Measurements from ENCODE around the gene FAM163A. TPM values are rescaled to one million over a fixed set of nuclear protein-coding genes. Genes with fewer than 3 reads are reported as not detected.

FAM163A gene
- total and polyA plus RNA-seq, 9 of the 15 experiments (the other 6 are each of a cell fraction or from before 2014, with no cell fraction given), result not detected

DNA sequence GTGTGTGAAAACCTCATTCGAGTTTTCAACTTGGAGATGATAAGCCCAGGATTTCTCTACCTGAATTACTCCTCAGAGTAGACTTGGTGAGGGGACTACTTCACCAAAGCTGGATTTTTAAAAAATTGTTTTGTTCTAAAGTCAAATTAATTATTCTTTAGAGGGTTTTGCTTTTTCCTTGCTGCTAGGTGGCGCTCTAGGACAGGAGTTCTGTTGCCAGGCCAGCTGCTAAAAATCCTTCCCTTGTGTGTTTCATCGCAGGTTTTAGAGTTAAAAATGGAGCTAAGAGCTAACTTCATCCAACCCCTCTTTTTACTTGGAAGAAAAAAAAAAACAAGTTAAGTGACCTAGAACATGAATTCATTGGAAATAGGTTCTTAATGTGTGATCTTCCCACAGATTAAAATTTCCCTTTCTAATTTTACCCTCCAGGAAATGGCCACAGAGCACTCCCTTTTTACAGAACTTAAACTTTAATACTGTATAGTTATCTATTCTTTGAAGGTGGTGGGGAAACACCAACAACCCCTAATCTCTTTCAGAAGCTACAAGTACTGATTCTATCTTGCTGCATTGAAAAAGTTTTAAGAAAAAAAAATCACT lies 36.7 kb upstream of the FAM163A start (continued):
- peak; percentile 91 for TF ChIP-seq SMC3 (conservative IDR thresholded peaks at IDR 0.05; ENCODE audit: insufficient read depth, low read depth, low read length)
- no peak for TF ChIP-seq BCOR (IDR thresholded peaks at IDR 0.05)
- TF ChIP-seq RAD21 (CRISPR knock-in tag; conservative IDR thresholded peaks at IDR 0.05 in 1 of 2, IDR thresholded peaks at IDR 0.05 in 1 of 2), result peak; percentile 94 to 95
- TF ChIP-seq ARNT (IDR thresholded peaks at IDR 0.05), result 0 out of 4 replicates have a peak, but pooled peaks of 1 of the 2 experiments have one; percentile 35
- TF ChIP-seq, protein P1, sequence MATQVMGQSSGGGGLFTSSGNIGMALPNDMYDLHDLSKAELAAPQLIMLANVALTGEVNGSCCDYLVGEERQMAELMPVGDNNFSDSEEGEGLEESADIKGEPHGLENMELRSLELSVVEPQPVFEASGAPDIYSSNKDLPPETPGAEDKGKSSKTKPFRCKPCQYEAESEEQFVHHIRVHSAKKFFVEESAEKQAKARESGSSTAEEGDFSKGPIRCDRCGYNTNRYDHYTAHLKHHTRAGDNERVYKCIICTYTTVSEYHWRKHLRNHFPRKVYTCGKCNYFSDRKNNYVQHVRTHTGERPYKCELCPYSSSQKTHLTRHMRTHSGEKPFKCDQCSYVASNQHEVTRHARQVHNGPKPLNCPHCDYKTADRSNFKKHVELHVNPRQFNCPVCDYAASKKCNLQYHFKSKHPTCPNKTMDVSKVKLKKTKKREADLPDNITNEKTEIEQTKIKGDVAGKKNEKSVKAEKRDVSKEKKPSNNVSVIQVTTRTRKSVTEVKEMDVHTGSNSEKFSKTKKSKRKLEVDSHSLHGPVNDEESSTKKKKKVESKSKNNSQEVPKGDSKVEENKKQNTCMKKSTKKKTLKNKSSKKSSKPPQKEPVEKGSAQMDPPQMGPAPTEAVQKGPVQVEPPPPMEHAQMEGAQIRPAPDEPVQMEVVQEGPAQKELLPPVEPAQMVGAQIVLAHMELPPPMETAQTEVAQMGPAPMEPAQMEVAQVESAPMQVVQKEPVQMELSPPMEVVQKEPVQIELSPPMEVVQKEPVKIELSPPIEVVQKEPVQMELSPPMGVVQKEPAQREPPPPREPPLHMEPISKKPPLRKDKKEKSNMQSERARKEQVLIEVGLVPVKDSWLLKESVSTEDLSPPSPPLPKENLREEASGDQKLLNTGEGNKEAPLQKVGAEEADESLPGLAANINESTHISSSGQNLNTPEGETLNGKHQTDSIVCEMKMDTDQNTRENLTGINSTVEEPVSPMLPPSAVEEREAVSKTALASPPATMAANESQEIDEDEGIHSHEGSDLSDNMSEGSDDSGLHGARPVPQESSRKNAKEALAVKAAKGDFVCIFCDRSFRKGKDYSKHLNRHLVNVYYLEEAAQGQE (IDR thresholded peaks at IDR 0.05; ENCODE audit: borderline replicate concordance), result peak; percentile 78; the same call in 1 of the 2 replicates
- TF ChIP-seq, protein P1 (CRISPR knock-in tag; IDR thresholded peaks at IDR 0.05; ENCODE audit: low read depth), result no peak
- TF ChIP-seq, protein P2, sequence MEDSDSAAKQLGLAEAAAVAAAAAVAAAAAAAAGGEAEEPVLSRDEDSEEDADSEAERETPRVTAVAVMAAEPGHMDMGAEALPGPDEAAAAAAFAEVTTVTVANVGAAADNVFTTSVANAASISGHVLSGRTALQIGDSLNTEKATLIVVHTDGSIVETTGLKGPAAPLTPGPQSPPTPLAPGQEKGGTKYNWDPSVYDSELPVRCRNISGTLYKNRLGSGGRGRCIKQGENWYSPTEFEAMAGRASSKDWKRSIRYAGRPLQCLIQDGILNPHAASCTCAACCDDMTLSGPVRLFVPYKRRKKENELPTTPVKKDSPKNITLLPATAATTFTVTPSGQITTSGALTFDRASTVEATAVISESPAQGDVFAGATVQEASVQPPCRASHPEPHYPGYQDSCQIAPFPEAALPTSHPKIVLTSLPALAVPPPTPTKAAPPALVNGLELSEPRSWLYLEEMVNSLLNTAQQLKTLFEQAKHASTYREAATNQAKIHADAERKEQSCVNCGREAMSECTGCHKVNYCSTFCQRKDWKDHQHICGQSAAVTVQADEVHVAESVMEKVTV (CRISPR knock-in tag; IDR thresholded peaks at IDR 0.05), result peak; percentile 87
